Eye (tissue), 1 donor: ENCODE results near the gene PDCD6IP.
A peak's percentile ranks its signal among the peaks of the same experiment; 100 is the strongest.
"Not testable (repeated sequence)": the region's sequence is repeated elsewhere in the genome, so short reads cannot be mapped to it uniquely, and the experiment has no call there.

Source experiments
- DNase-seq: peaks from one replicate; pipeline ENCODE4 v3.0.0-alpha.2; 2015

PDCD6IP gene

GRCh38 chr3:33855884-33856546 is 57.6 kb downstream of the PDCD6IP start:
- no peak for DNase-seq

DNA sequence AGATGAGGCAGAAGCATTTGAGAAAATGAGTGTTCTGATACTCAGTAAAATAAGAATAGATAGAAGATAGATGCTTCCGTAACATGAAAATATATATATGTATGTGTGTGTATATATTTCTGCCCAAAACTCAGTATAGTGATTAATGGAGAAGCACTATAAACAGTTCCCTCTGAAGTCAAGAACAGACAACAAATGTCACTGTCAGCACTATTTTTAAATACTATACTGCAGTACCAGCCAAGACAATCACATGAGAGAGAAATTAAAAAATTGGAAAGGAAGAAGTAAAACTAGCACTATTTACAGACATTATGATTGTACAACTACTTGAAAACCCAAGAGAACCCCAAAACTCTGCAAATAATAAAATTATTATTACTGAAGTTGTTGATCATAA is 59.3 kb downstream of the PDCD6IP start:
- not testable (repeated sequence) for DNase-seq

GRCh38 chr3:33858131-33858530 is 59.7 kb downstream of the PDCD6IP start:
- DNase-seq, result no peak

GRCh38 chr3:33860373-33861050 is 62.1 kb downstream of the PDCD6IP start:
- DNase-seq, result no peak

GRCh38 chr3:33865133-33865532 is 66.7 kb downstream of the PDCD6IP start:
- DNase-seq, result no peak

GRCh38 chr3:33868309-33868708 is 69.9 kb downstream of the PDCD6IP start:
- DNase-seq, result no peak

- no peak for DNase-seq
Measured at GRCh38 chr3:33869977-33870376, 71.5 kb downstream of the PDCD6IP start.

GRCh38 chr3:33874815-33875214 is 76.4 kb downstream of the PDCD6IP start:
- no peak for DNase-seq

- no peak for DNase-seq
Measured at GRCh38 chr3:33875680-33876079, 77.2 kb downstream of the PDCD6IP start.

GRCh38 chr3:33877187-33877586 is 78.8 kb downstream of the PDCD6IP start:
- DNase-seq, result no peak

- DNase-seq, result no peak
Measured at GRCh38 chr3:33879540-33879939, 81.1 kb downstream of the PDCD6IP start.

GRCh38 chr3:33881156-33882064 is 83.0 kb downstream of the PDCD6IP start:
- DNase-seq, result no peak

DNA sequence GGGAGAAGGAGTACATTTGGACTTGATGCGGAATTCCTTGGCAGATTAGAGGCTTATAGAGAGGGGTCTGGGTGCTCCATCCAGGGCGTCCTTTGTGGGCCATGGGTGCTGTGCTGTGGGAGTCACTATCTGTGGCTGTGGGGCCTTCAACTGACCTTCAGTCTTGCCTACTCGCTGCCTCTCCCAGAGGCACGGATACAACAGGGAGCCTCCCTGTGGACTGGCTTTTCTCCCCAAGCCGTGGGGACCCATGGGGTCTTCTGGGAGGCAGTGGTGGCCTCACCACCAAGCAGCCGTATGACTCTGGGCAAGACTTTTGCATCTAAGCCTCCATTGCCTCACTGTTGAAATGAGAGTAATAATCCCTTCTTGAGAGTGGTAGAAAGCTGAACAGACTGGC is 83.9 kb downstream of the PDCD6IP start:
- DNase-seq, result no peak

DNA sequence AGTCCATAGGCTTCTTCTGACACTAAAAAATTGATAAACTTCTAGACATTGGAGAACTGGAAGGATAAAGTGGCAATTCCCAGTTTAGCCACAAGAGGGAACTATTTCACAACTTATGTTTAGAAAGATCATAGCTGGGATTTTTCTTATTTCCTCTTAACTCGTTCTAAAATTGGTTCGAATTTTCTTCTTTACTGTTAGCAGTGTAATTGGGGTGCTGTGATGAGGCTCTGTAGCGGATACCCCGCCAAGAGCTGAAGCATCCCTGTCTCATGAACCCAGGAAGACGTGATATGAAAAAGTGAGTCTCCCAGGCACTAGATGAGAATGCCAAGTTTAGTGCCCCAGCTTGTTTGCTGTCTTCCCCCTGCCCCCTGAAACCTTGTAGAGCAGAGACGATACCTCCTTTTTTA is 85.1 kb downstream of the PDCD6IP start:
- DNase-seq, result peak; percentile 88

DNA sequence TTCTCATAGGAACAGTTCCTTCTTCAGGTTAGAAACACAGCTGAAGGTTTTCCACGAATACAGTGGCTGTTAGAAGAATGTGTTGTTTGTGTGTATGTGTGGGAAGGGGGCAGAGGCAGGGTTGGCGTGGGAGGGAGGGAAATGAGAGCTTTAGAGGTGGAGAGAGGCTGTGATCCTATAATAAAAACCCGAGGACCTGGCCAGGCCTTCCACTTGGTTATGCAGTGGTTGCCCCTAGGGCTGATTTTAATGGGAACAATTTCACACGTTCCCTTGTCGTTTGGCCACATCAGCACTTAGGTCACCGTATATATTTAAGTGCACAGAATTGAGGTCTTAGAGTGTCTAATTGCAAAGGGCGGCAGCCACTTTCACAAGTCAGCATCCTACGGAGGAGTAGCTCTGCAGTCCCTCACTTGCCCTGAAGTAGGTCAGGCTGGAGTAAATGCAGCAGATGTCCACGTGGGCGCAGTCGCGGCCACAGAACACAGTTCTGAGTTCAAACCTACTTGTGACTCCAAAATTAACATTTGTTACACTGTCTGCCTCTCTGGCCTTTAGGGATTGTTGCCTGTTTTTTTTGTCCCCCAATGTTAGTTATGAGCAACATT is 85.6 kb downstream of the PDCD6IP start:
- DNase-seq, result peak; percentile 24

- DNase-seq, result no peak
Measured at GRCh38 chr3:33884701-33885100, 86.3 kb downstream of the PDCD6IP start.

GRCh38 chr3:33885496-33885895 is 87.1 kb downstream of the PDCD6IP start:
- DNase-seq, result no peak

DNA sequence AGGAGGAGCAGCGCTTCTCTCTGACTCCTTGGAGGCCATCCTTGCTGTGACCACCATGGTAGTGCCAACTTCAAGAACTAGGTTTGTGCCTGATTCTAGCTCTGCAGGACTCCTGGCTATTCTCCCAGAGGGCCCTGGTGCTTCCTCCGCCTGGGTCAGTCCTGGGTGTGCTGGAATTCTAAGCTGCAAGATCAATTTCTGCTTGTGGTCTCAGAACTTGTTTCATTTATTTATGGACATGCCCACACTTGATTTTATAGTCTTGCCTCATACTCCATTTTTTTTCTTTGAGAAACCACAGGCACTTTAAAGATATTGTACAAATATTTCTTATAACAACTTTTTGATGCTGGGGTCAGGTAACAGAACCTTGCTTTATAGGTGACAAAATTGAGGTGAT is 87.6 kb downstream of the PDCD6IP start:
- no peak for DNase-seq

DNA sequence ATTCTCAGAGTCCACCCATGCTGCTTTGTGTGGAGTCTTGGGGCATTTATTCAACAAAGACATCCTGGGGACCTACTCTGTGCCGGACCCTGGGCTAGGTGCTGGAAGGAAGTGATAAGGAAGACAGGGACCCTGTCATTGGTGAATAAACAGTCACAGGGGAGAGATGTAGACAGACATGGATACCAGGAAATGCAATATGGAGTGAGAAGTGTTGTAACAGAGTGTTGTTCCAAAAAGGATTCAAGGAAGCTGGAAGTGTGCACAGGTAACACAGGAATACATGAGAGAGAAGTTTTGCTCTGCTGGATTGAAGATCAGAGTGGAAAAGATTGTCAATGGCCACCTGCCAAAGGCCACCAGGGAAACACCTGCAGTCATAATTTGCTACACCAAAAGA is 89.0 kb downstream of the PDCD6IP start:
- DNase-seq, result no peak

- DNase-seq, result no peak
Measured at GRCh38 chr3:33889394-33890039, 91.1 kb downstream of the PDCD6IP start.

DNA sequence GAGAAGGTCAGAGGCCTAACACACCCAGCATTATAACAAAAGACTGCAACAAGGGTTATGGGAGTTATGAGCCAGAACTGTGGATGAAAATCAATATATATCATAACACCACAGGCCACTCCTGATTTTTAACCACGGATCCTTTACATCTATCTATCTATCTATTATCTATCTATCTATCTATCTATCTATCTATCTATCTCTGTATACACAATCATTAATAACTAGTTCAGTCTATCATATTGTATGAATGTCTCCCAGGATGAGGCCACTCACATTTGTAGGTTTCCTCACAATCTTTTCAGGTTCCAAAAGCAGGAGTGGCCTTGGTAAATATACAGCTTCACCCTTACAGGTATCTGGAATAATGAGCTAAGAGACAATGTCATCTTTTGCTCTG is 94.2 kb downstream of the PDCD6IP start:
- DNase-seq, result no peak

DNA sequence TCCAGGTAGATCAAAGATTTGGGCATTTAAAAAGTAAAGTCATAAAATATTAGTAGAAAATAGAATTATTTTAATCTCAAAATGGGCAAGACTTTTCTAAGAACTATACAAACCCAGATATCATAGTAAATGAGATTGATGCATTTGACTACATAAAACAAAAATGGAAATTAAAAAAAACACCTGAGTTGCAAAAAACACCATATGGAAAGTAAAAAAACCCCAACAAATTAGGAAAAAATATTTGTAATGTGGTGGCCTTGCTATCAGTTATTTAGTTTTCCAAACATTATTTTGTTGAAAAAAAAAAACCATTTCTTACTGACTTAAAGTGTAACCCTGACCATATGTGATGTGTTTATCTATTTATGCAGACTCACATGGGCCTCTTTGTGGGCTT is 97.2 kb downstream of the PDCD6IP start:
- no peak for DNase-seq

GRCh38 chr3:33897306-33897705 is 98.9 kb downstream of the PDCD6IP start:
- no peak for DNase-seq
